ENCODE data around the gene DDX51.

DNA sequence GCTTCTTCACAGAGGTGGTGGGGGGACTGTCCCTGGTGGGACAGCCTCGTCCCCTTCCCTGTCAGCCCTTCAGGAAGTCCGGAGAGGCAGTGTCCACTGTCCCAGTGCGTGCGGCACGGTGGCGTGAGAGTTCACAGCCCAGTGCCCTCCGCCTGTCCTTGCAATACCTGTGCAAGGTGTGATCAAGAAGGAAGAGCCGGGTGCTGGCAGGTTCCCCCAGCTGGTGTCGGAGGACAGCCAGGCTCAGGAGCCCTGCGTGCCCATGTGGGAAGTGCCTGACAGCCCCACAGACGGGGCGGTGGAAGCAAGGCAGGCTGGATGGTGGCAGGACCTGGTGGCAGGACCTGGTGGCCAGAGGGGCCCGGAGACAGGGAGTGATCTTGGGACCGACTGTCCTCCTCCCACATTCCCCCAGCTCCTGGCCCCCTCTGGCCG, 16.5 kb upstream of the DDX51 start:
- TF ChIP-seq, protein P1, sequence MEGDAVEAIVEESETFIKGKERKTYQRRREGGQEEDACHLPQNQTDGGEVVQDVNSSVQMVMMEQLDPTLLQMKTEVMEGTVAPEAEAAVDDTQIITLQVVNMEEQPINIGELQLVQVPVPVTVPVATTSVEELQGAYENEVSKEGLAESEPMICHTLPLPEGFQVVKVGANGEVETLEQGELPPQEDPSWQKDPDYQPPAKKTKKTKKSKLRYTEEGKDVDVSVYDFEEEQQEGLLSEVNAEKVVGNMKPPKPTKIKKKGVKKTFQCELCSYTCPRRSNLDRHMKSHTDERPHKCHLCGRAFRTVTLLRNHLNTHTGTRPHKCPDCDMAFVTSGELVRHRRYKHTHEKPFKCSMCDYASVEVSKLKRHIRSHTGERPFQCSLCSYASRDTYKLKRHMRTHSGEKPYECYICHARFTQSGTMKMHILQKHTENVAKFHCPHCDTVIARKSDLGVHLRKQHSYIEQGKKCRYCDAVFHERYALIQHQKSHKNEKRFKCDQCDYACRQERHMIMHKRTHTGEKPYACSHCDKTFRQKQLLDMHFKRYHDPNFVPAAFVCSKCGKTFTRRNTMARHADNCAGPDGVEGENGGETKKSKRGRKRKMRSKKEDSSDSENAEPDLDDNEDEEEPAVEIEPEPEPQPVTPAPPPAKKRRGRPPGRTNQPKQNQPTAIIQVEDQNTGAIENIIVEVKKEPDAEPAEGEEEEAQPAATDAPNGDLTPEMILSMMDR (IDR thresholded peaks at IDR 0.05) = no peak
- no peak for TF ChIP-seq EZH2 (IDR thresholded peaks at IDR 0.05; ENCODE audit: borderline replicate concordance, insufficient read depth, low read depth, low read length, poor library complexity, severe bottlenecking)

Data from B cell (primary cell).